Mesenchymal stem cell (in vitro differentiated cells and primary cell): ENCODE measurements around the gene RIMBP2.

ENCODE experiments used
- DNase-seq: peaks from one replicate; pipeline ENCODE4 v3.0.0-alpha.2; 2013
- H2AFZ ChIP-seq: one replicate; pipeline ENCODE4 v1.6.1; 2013; ENCODE audit warnings: low read depth, mild to moderate bottlenecking, control low read depth, inconsistent platforms, low read length, moderate library complexity
- H2AK5ac ChIP-seq: 2 replicates; pipeline ENCODE4 v1.6.1; 2013; ENCODE audit warnings: low read length, moderate library complexity, mild to moderate bottlenecking, inconsistent platforms; ENCODE audit not compliant: severe bottlenecking
- H2BK120ac ChIP-seq: one replicate; pipeline ENCODE4 v1.6.1; 2013; ENCODE audit warnings: low read depth, mild to moderate bottlenecking, inconsistent platforms, low read length, moderate library complexity
- H2BK12ac ChIP-seq, 2 experiments: one replicate each; pipeline ENCODE4 v1.6.1; 2013; ENCODE audit warnings: inconsistent platforms in 2 of 2, low read length in 2 of 2, mild to moderate bottlenecking in 2 of 2, moderate library complexity in 2 of 2, control low read depth in 1 of 2
- H2BK15ac ChIP-seq: one replicate; pipeline ENCODE4 v1.6.1; 2013; ENCODE audit warnings: mild to moderate bottlenecking, low read depth, inconsistent platforms; ENCODE audit not compliant: poor library complexity, severe bottlenecking
- H2BK5ac ChIP-seq: 2 replicates; pipeline ENCODE4 v1.6.1; 2013; ENCODE audit warnings: low read depth, mild to moderate bottlenecking, low read length, control low read depth, inconsistent platforms; ENCODE audit not compliant: poor library complexity, severe bottlenecking
- H3K14ac ChIP-seq, 2 experiments: one replicate each; pipeline ENCODE4 v1.6.1; 2013; ENCODE audit warnings: inconsistent platforms in 2 of 2, low read length in 2 of 2, control low read depth in 1 of 2, mild to moderate bottlenecking in 1 of 2, moderate library complexity in 1 of 2
- H3K18ac ChIP-seq, 2 experiments: one replicate each; pipeline ENCODE4 v1.6.1; 2013; ENCODE audit warnings: inconsistent platforms in 2 of 2, low read length in 2 of 2, control low read depth in 1 of 2, low read depth in 1 of 2, mild to moderate bottlenecking in 1 of 2
- H3K23ac ChIP-seq, 2 experiments: one replicate each; pipeline ENCODE4 v1.6.1; 2013; ENCODE audit warnings: inconsistent platforms in 2 of 2, low read length in 2 of 2, mild to moderate bottlenecking in 2 of 2, moderate library complexity in 2 of 2, control low read depth in 1 of 2
- H3K27ac ChIP-seq: 2 replicates; pipeline ENCODE4 v1.5.1; 2013; ENCODE audit warnings: mild to moderate bottlenecking, moderate library complexity, low read length, control low read depth, inconsistent platforms; ENCODE audit not compliant: poor library complexity, severe bottlenecking
- H3K27me3 ChIP-seq, 2 experiments: 2 replicates each; pipeline versions ENCODE4 v1.6.1 to v1.7.0; 2013; ENCODE audit warnings: low read length in 2 of 2, mild to moderate bottlenecking in 2 of 2, moderate library complexity in 2 of 2, control low read depth in 1 of 2, inconsistent platforms in 1 of 2; ENCODE audit not compliant: control insufficient read depth in 1 of 2, insufficient read depth in 1 of 2
- H3K36me3 ChIP-seq, 2 experiments: 2 replicates each; pipeline versions ENCODE4 v1.6.1 to v1.7.0; 2013; ENCODE audit warnings: low read length in 2 of 2, control low read depth in 1 of 2, inconsistent platforms in 1 of 2, low read depth in 1 of 2, mild to moderate bottlenecking in 1 of 2; ENCODE audit not compliant: insufficient read depth in 2 of 2, control insufficient read depth in 1 of 2
- H3K4ac ChIP-seq, 2 experiments: one replicate each; pipeline ENCODE4 v1.6.1; 2013; ENCODE audit warnings: inconsistent platforms in 2 of 2, low read length in 2 of 2, mild to moderate bottlenecking in 2 of 2, moderate library complexity in 2 of 2, control low read depth in 1 of 2, low read depth in 1 of 2
- H3K4me1 ChIP-seq: 2 replicates; pipeline ENCODE4 v1.6.1; 2013; ENCODE audit warnings: low read depth, low read length, control low read depth; ENCODE audit not compliant: control insufficient read depth, insufficient read depth
- H3K4me2 ChIP-seq: 2 replicates; pipeline ENCODE4 v1.6.1; 2013; ENCODE audit warnings: low read length, mild to moderate bottlenecking, inconsistent platforms; ENCODE audit not compliant: poor library complexity, severe bottlenecking
- H3K4me3 ChIP-seq, 2 experiments: 2 replicates each; pipeline versions ENCODE4 v1.5.1 to v1.7.0; 2013; ENCODE audit warnings: low read length in 2 of 2, mild to moderate bottlenecking in 2 of 2, control low read depth in 1 of 2, low read depth in 1 of 2; ENCODE audit not compliant: insufficient read depth in 1 of 2
- H3K79me1 ChIP-seq: replicated peaks from 2 replicates; pipeline ENCODE4 v1.6.1; 2013; ENCODE audit warnings: mild to moderate bottlenecking, control low read depth, low read length, inconsistent platforms; ENCODE audit not compliant: poor library complexity, severe bottlenecking
- H3K9ac ChIP-seq: 2 replicates; pipeline ENCODE4 v1.7.0; 2013; ENCODE audit warnings: mild to moderate bottlenecking, low read length, moderate library complexity
- H3K9me3 ChIP-seq: 2 replicates; pipeline ENCODE4 v1.7.0; 2013; ENCODE audit warnings: mild to moderate bottlenecking, low read length; ENCODE audit not compliant: control insufficient read depth
- H4K8ac ChIP-seq: one replicate; pipeline ENCODE4 v1.6.1; 2013; ENCODE audit warnings: inconsistent platforms, mild to moderate bottlenecking, low read length, moderate library complexity
- H4K91ac ChIP-seq: one replicate; pipeline ENCODE4 v1.6.1; 2013; ENCODE audit warnings: mild to moderate bottlenecking, low read length, inconsistent platforms
- WGBS: methylation state at CpG from one replicate; pipeline ENCODE4 v1.1.7; 2013; ENCODE audit warnings: mixed read lengths; 5-methylcytosine and 5-hydroxymethylcytosine counted together

RIMBP2 gene

GRCh38 chr12:130555628-130556485, 160.2 kb downstream of the RIMBP2 start:
- 74% methylated on average over 19 of the region's 20 CpGs for WGBS
- Histone ChIP-seq H2AK5ac (no peak overlapping the region), H2AFZ (no peak overlapping the region), H3K9me3 (peaks cover 14% of the 10 kb centered on the region), H3K79me1 (no peaks in the 10 kb centered on the region), H3K9ac (no peak overlapping the region), H3K4ac (no peak overlapping the region), H2BK15ac (no peak overlapping the region), H3K4me2 (no peak overlapping the region), H4K91ac (no peak overlapping the region), H2BK120ac (no peak overlapping the region), H3K36me3 (no peaks in the 10 kb centered on the region), H2BK5ac (no peak overlapping the region), H3K27ac (no peak overlapping the region), H3K27me3 (no peaks in the 10 kb centered on the region), H3K23ac (no peak overlapping the region), H3K4me3 (no peak overlapping the region), H4K8ac (no peak overlapping the region), H3K14ac (no peak overlapping the region), H2BK12ac (no peak overlapping the region), H3K4me1 (no peaks in the 10 kb centered on the region), H3K18ac (no peak overlapping the region)
- DNase-seq = no peak

- H2BK15ac ChIP-seq = no peak overlapping the region
- H3K27ac ChIP-seq = no peak overlapping the region
- H3K79me1 ChIP-seq = no peaks in the 10 kb centered on the region
- no peak overlapping the region for H3K4me3 ChIP-seq
- H3K4me1 ChIP-seq = no peaks in the 10 kb centered on the region
- no peak overlapping the region for H3K23ac ChIP-seq
- no peak overlapping the region for H4K8ac ChIP-seq
- H3K4me2 ChIP-seq = no peak overlapping the region
- H2BK120ac ChIP-seq = no peak overlapping the region
- H3K9me3 ChIP-seq = peaks cover 20% of the 10 kb centered on the region
- H3K14ac ChIP-seq = no peak overlapping the region
- no peak overlapping the region for H4K91ac ChIP-seq
- no peak overlapping the region for H2BK5ac ChIP-seq
- DNase-seq = no peak
- H3K9ac ChIP-seq = no peak overlapping the region
- H3K18ac ChIP-seq = no peak overlapping the region
- 50% methylated on average over 2 of the region's 5 CpGs for WGBS
- H2BK12ac ChIP-seq = no peak overlapping the region
- H3K27me3 ChIP-seq = no peaks in the 10 kb centered on the region
- H3K4ac ChIP-seq = no peak overlapping the region
- no peaks in the 10 kb centered on the region for H3K36me3 ChIP-seq
- H2AFZ ChIP-seq = no peak overlapping the region
- no peak overlapping the region for H2AK5ac ChIP-seq
Measured at GRCh38 chr12:130555221-130555620, 160.9 kb downstream of the RIMBP2 start.

GRCh38 chr12:130552483-130552996, 163.6 kb downstream of the RIMBP2 start:
- no peak overlapping the region for H3K4me2 ChIP-seq
- H3K4me3 ChIP-seq = no peak overlapping the region
- no peak overlapping the region for H3K27ac ChIP-seq
- no peak overlapping the region for H3K4ac ChIP-seq
- peaks cover 30% of the 10 kb centered on the region for H3K9me3 ChIP-seq
- H3K79me1 ChIP-seq = no peaks in the 10 kb centered on the region
- no peak overlapping the region for H2BK120ac ChIP-seq
- H3K4me1 ChIP-seq = no peaks in the 10 kb centered on the region
- no peak overlapping the region for H3K18ac ChIP-seq
- H3K23ac ChIP-seq = no peak overlapping the region
- no peak overlapping the region for H2AFZ ChIP-seq
- H4K8ac ChIP-seq = no peak overlapping the region
- H3K27me3 ChIP-seq = no peaks in the 10 kb centered on the region
- H4K91ac ChIP-seq = no peak overlapping the region
- H3K14ac ChIP-seq = no peak overlapping the region
- H2BK5ac ChIP-seq = no peak overlapping the region
- DNase-seq = no peak
- no peak overlapping the region for H2AK5ac ChIP-seq
- H3K36me3 ChIP-seq = no peaks in the 10 kb centered on the region
- no peak overlapping the region for H2BK12ac ChIP-seq
- no peak overlapping the region for H3K9ac ChIP-seq
- WGBS = 56% methylated on average over 6 of the region's 7 CpGs
- H2BK15ac ChIP-seq = no peak overlapping the region

GRCh38 chr12:130549361-130549760, 166.7 kb downstream of the RIMBP2 start:
- no peak overlapping the region for H2AK5ac ChIP-seq
- no peak overlapping the region for H3K4me2 ChIP-seq
- no peak overlapping the region for H4K91ac ChIP-seq
- H3K36me3 ChIP-seq = no peaks in the 10 kb centered on the region
- H2BK5ac ChIP-seq = no peak overlapping the region
- no peak overlapping the region for H3K4ac ChIP-seq
- no peak overlapping the region for H3K14ac ChIP-seq
- no peak for DNase-seq
- H2BK15ac ChIP-seq = no peak overlapping the region
- H3K27me3 ChIP-seq = no peaks in the 10 kb centered on the region
- H2BK12ac ChIP-seq = no peak overlapping the region
- no peaks in the 10 kb centered on the region for H3K79me1 ChIP-seq
- H3K4me1 ChIP-seq = no peaks in the 10 kb centered on the region
- no peak overlapping the region for H3K23ac ChIP-seq
- H3K9ac ChIP-seq = no peak overlapping the region
- H4K8ac ChIP-seq = no peak overlapping the region
- H2BK120ac ChIP-seq = no peak overlapping the region
- no peak overlapping the region for H3K4me3 ChIP-seq
- no peak overlapping the region for H2AFZ ChIP-seq
- peaks cover 37% of the 10 kb centered on the region for H3K9me3 ChIP-seq
- WGBS = 38% methylated on average over 3 of the region's 3 CpGs
- H3K18ac ChIP-seq = no peak overlapping the region
- no peak overlapping the region for H3K27ac ChIP-seq
